Measurements from ENCODE around the gene DAP3.

DNA sequence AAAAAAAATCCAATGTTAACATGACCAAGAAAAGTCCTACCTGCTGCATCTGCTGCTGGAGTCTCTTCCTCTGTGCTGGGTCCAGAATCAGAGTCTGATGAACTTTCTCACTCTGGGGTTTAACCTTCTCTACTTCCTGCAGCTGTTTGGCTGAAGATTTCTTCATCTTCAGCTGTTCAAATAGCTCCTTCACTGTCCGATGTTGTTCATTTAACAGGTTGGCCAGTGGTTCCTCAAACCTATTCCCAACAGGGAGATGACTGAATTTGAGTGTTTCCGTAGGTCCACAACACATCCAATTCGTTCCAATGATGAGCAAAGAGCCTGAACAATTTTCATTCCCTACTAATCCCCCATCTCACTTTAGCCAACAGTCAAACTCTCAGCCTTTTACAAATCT, 88.7 kb downstream of the DAP3 start:
- TF ChIP-seq GATA2 (IDR thresholded peaks at IDR 0.05; ENCODE audit: low read depth, low read length), result no peak
- no peak for TF ChIP-seq GATA3 (IDR thresholded peaks at IDR 0.05; ENCODE audit: low read depth, low read length)
